AG04449 (cell line): Measurements from ENCODE around the gene MRPL49.

Experiments
- CTCF ChIA-PET: fragments of 350-600 bp; formaldehyde crosslinking; extraction: SDS; loops from one replicate; lab custom pipeline; 2021; ENCODE audit warnings: antibody characterized with exemption; lab: Yijun Ruan, JAX
- POLR2A ChIA-PET: fragments of 400-600, 350-600 bp; formaldehyde crosslinking; extraction: SDS; loops from one replicate; lab custom pipeline; 2020; ENCODE audit warnings: antibody characterized with exemption, inconsistent platforms; lab: Yijun Ruan, JAX
- DNase-seq: peaks from one replicate; pipeline ENCODE4 v3.0.0-alpha.2; 2010; ENCODE audit warnings: low read depth, low spot score
- H3K4me3 ChIP-seq: 2 replicates; pipeline ENCODE4 v1.5.1; 2011; ENCODE audit warnings: low read depth, mild to moderate bottlenecking, control low read depth, low read length
- CTCF ChIP-seq: IDR thresholded peaks from one replicate; pipeline ENCODE4 v1.5.1; 2011; ENCODE audit warnings: mild to moderate bottlenecking, moderate library complexity, low read length, control low read depth, inconsistent platforms; ENCODE audit not compliant: insufficient read depth; ENCODE audit errors: missing control alignments

MRPL49 gene

GRCh38 chr11:65129649-65130441 is 7.7 kb downstream of the MRPL49 start:
- TF ChIP-seq CTCF: no peak
- POLR2A ChIA-PET: interaction anchor here (2.4 kb wide), 1 partner anchor 8 kb away, joined by 12 read pairs; the partner anchor contains the start of genes FAU and MRPL49
- H3K4me3 ChIP-seq: no peak overlapping the region
- CTCF ChIA-PET: interaction anchor here (0.7 to 1.6 kb wide), 4 partner anchors 9 to 19 kb away, joined by 3 to 6 read pairs (median 4); partner anchors contain the start of genes TM7SF2 and ZNHIT2
- no peak for DNase-seq

GRCh38 chr11:65130631-65131416 is 8.7 kb downstream of the MRPL49 start:
- H3K4me3 ChIP-seq: no peak overlapping the region
- no peak for DNase-seq
- CTCF ChIA-PET: interaction anchor here (0.8 to 1.8 kb wide), 7 partner anchors 8 to 51 kb away, joined by 3 to 5 read pairs (median 3); partner anchors contain the start of genes CAPN1, MRPL49, TM7SF2 and ZNHIT2
- TF ChIP-seq CTCF: no peak
- POLR2A ChIA-PET: interaction anchor here (2.4 kb wide), 1 partner anchor 9 kb away, joined by 12 read pairs; the partner anchor contains the start of genes FAU and MRPL49

GRCh38 chr11:65131417-65131776 is 9.3 kb downstream of the MRPL49 start:
- no peak overlapping the region for H3K4me3 ChIP-seq
- ChIA-PET POLR2A (interaction anchor here (2.4 kb wide), 1 partner anchor 9 kb away, joined by 12 read pairs; the partner anchor contains the start of genes FAU and MRPL49), CTCF (interaction anchor here (0.7 to 1.8 kb wide), 7 partner anchors 9 to 50 kb away, joined by 3 to 4 read pairs (median 3); partner anchors contain the start of genes CAPN1 and MRPL49)
- DNase-seq: no peak
- TF ChIP-seq CTCF: no peak

- CTCF ChIA-PET: interaction anchor here (0.7 to 1.8 kb wide), 9 partner anchors 10 to 49 kb away, joined by 3 to 4 read pairs (median 3); partner anchors contain the start of genes CAPN1 and MRPL49
- no peak for TF ChIP-seq CTCF
- no peak for DNase-seq
- no peak overlapping the region for H3K4me3 ChIP-seq
- POLR2A ChIA-PET: interaction anchor here (2.4 kb wide), 1 partner anchor 10 kb away, joined by 12 read pairs; the partner anchor contains the start of genes FAU and MRPL49
Observed at GRCh38 chr11:65131895-65132237, 9.7 kb downstream of the MRPL49 start.

GRCh38 chr11:65132238-65132987 is 10.3 kb downstream of the MRPL49 start:
- POLR2A ChIA-PET: interaction anchor here (2.4 kb wide), 1 partner anchor 10 kb away, joined by 12 read pairs; the partner anchor contains the start of genes FAU and MRPL49
- no peak for DNase-seq
- CTCF ChIA-PET: interaction anchor here (0.7 to 1.8 kb wide), 6 partner anchors 11 to 22 kb away, joined by 3 to 4 read pairs (median 3); no protein-coding TSS in a partner anchor
- peak overlapping the region; percentile 95; the same call in 1 of the 2 replicates for H3K4me3 ChIP-seq
- TF ChIP-seq CTCF: no peak
